GM12878 (cell line): ENCODE results near the gene TMEM17. TPM values are rescaled to one million over a fixed set of nuclear protein-coding genes. Genes with fewer than 3 reads are reported as not detected.

Experiments
- ATAC-seq: fragments of 200-7000 bp; cut with Tn5 transposase; 3 replicates; pipeline ENCODE4 v1.9.1; 2020; ENCODE audit warnings: mild to moderate bottlenecking, moderate library complexity
- BruUV-seq: library from RNA; stranded (reverse); fragments of 400-500 nt; replicated peaks from 2 replicates; lab custom pipeline; 2021; lab: Mats Ljungman, UMichigan
- CTCF ChIA-PET: fragments of 300-600 bp; sonication (Branson Sonifier 250); formaldehyde crosslinking; extraction: SDS; loops from one replicate; lab custom pipeline; 2021; ENCODE audit warnings: inconsistent platforms; lab: Yijun Ruan, JAX
- POLR2A ChIA-PET: fragments of 350-600 bp; formaldehyde crosslinking; extraction: SDS; loops from one replicate; lab custom pipeline; 2021; ENCODE audit warnings: inconsistent platforms; lab: Charles Lee
- RAD21 ChIA-PET: fragments of 300-600 bp; sonication (Branson Sonifier 250); formaldehyde crosslinking; loops from one replicate; lab custom pipeline; 2023; ENCODE audit warnings: antibody characterized with exemption; ENCODE audit not compliant: unreplicated experiment; lab: Charles Lee
- SMC1A ChIA-PET: fragments of 300-600 bp; sonication (Branson Sonifier 250); formaldehyde crosslinking; loops from one replicate; lab custom pipeline; 2023; ENCODE audit not compliant: unreplicated experiment, uncharacterized antibody; lab: Charles Lee
- DNase-seq: peaks from one replicate; pipeline ENCODE4 v3.0.0-alpha.2; 2011; ENCODE audit warnings: low read depth, low spot score
- FAIRE-seq: peaks from 3 replicates; lab custom pipeline; 2011; peaks lifted over from hg19 to GRCh38; lab: Jason Lieb, UNC
- H2AFZ ChIP-seq: 2 replicates; pipeline ENCODE4 v1.6.0; 2011; ENCODE audit warnings: low read depth, low read length, control low read depth; ENCODE audit not compliant: control insufficient read depth
- H3K27ac ChIP-seq: 2 replicates; pipeline ENCODE4 v1.5.1; 2011; ENCODE audit warnings: control low read depth; ENCODE audit not compliant: control insufficient read depth, insufficient read depth
- H3K27me3 ChIP-seq, 2 experiments: replicated peaks in 1 of 2; 2 replicates each; pipeline versions ENCODE4 v1.6.0 to v1.6.1; 2011; ENCODE audit warnings: low read length in 1 of 2; ENCODE audit not compliant: control insufficient read depth in 2 of 2, insufficient read depth in 2 of 2
- H3K36me3 ChIP-seq, 2 experiments: 2 replicates each; pipeline ENCODE4 v1.5.1; 2011; ENCODE audit warnings: low read length in 1 of 2; ENCODE audit not compliant: control insufficient read depth in 2 of 2, insufficient read depth in 2 of 2
- H3K4me1 ChIP-seq: 2 replicates; pipeline ENCODE4 v1.6.1; 2011; ENCODE audit warnings: mild to moderate bottlenecking, low read length, moderate library complexity, mixed read lengths; ENCODE audit not compliant: control insufficient read depth, insufficient read depth
- H3K4me2 ChIP-seq: 2 replicates; pipeline ENCODE4 v1.6.0; 2011; ENCODE audit warnings: control low read depth; ENCODE audit not compliant: control insufficient read depth, insufficient read depth
- H3K4me3 ChIP-seq: fragments of 200-600 bp; sonication (generic); 2 replicates; pipeline ENCODE4 v1.5.1; 2016
- H3K79me2 ChIP-seq: 2 replicates; pipeline ENCODE4 v1.6.0; 2011; ENCODE audit warnings: low read length; ENCODE audit not compliant: control insufficient read depth, insufficient read depth
- H3K9ac ChIP-seq: 2 replicates; pipeline ENCODE4 v1.8.0; 2011; ENCODE audit warnings: low read length, control low read depth, mixed read lengths; ENCODE audit not compliant: control insufficient read depth, insufficient read depth
- H3K9me3 ChIP-seq: replicated peaks from 3 replicates; pipeline ENCODE4 v1.5.1; 2011; ENCODE audit warnings: mild to moderate bottlenecking, low read length; ENCODE audit not compliant: control insufficient read depth, insufficient read depth
- H4K20me1 ChIP-seq: 2 replicates; pipeline ENCODE4 v1.6.0; 2011; ENCODE audit not compliant: control insufficient read depth, insufficient read depth
- HCFC1 ChIP-seq: fragments of 150-350 bp; IDR thresholded peaks from 2 replicates; pipeline ENCODE4 v1.6.1; 2014; ENCODE audit warnings: low read length
- IKZF1 ChIP-seq: fragments of 450-650 bp; conservative IDR thresholded peaks from 2 replicates; pipeline ENCODE4 v1.6.1; 2017; ENCODE audit warnings: antibody characterized with exemption, mild to moderate bottlenecking
- NFIC ChIP-seq: IDR thresholded peaks from 2 replicates; pipeline ENCODE4 v1.6.1; 2012; ENCODE audit warnings: low read depth, mild to moderate bottlenecking, inconsistent platforms, low read length, moderate library complexity
- NFYB ChIP-seq: IDR thresholded peaks from 2 replicates; pipeline ENCODE4 v1.6.1; 2011; ENCODE audit warnings: low read depth, mild to moderate bottlenecking, low read length, improper control_type of control experiment, moderate library complexity; ENCODE audit not compliant: insufficient read depth
- PAX8 ChIP-seq: fragments of 450-650 bp; IDR thresholded peaks from 2 replicates; pipeline ENCODE4 v1.6.1; 2017; ENCODE audit warnings: mild to moderate bottlenecking, moderate library complexity
- POU2F2 ChIP-seq: IDR thresholded peaks from 3 replicates; pipeline ENCODE4 v1.6.1; 2011; ENCODE audit warnings: low read depth, mild to moderate bottlenecking, low read length, borderline replicate concordance
- TARDBP ChIP-seq: IDR thresholded peaks from 2 replicates; pipeline ENCODE4 v1.6.1; 2016; ENCODE audit warnings: borderline replicate concordance
- WGBS: methylation state at CpG from one replicate; pipeline ENCODE4 v1.1.6; 2016; ENCODE audit warnings: low lambda C conversion rate; ENCODE audit not compliant: insufficient replicate concordance, insufficient coverage; ENCODE audit errors: missing lambda C conversion rate; 5-methylcytosine and 5-hydroxymethylcytosine counted together
- in situ Hi-C: fragments of 300-500 bp; cut with MboI; formaldehyde crosslinking; loops from 9 replicates; pipeline ENCODE4 v1.14.3; 2018; ENCODE audit warnings: mixed read lengths
- intact Hi-C: fragments of 100-400 bp; cut with micrococcal nuclease; formaldehyde crosslinking; loops from one replicate; pipeline ENCODE4 v1.14.2; 2022; ENCODE audit not compliant: unreplicated experiment
- polyA plus RNA-seq, 11 experiments: library from polyadenylated mRNA; depleted of rRNA in 4 of 11; unstranded in 6 of 11; stranded (reverse) in 5 of 11; fragments of >200 nt; fragmentation: Nextera tagmentation in 4 of 11; fragmentation: Illumina TruSeq in 1 of 11; extraction: Ambion mirVana in 4 of 11; extraction: Trizol in 1 of 11; gene quantifications; 1 replicate in 1 of 11; 2 replicates in 10 of 11; pipeline versions ENCODE4 v1.2.1 to v1.2.3, GENCODE V29; 2011 to 2016; ENCODE audit warnings: inconsistent platforms in 2 of 11, missing spikeins in 2 of 11, low read depth in 1 of 11
- total RNA-seq, 4 experiments: library from RNA; depleted of rRNA in 3 of 4; stranded (reverse); fragments of >200 nt in 3 of 4; fragmentation: Illumina TruSeq in 1 of 4; extraction: Trizol in 1 of 4; gene quantifications; 2 replicates each; pipeline versions ENCODE4 v1.2.1 to v1.2.3, GENCODE V29; 2013 to 2021
- TF ChIP-seq, protein P1 (sequence below): IDR thresholded peaks from 2 replicates; pipeline ENCODE4 v1.6.1; 2012; ENCODE audit warnings: low read depth, low read length, improper control_type of control experiment

TMEM17 gene
- total and polyA plus RNA-seq, 10 of the 15 experiments (the other 5 are each of a cell fraction or from before 2014, with no cell fraction given): 0.87 to 2.6 (median 1.4) TPM

DNA sequence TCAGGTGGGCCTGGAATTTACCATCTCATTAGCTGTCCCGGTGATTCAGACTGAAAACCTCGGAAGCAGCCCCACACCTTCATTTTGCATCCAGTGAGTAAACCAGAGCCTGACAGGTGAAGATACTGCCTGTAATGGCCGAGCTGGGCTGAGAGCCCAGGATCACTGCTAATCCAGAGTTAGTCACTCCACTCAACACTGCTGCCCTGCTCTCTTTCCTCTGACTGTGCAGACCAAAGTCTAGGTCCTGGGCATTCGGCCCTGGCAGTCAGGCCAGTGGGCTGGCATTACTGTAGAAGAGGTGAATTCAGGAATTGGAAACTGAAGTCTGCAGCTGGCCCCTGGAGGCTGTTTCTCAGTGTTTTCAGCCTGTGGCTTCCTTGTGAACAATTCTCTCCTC, 44.3 kb downstream of the TMEM17 start:
- no peaks in the 10 kb centered on the region for H3K79me2 ChIP-seq
- H3K4me1 ChIP-seq: no peaks in the 10 kb centered on the region
- ChIA-PET CTCF (interaction anchor here (0.6 to 11.6 kb wide), 2 partner anchors 314 to 824 kb away, joined by 3 to 249 read pairs; no protein-coding TSS in a partner anchor), POLR2A (no interaction called here), RAD21 (interaction anchor here (8.9 kb wide), 1 partner anchor 311 kb away, joined by 183 read pairs; no protein-coding TSS in a partner anchor)
- no peak overlapping the region for H3K4me2 ChIP-seq
- H4K20me1 ChIP-seq: no peaks in the 10 kb centered on the region
- TF ChIP-seq IKZF1 (no peak), POU2F2 (no peak), NFIC (no peak), NFYB (no peak), PAX8 (no peak), TARDBP (no peak), HCFC1 (no peak)
- TF ChIP-seq, protein P1, sequence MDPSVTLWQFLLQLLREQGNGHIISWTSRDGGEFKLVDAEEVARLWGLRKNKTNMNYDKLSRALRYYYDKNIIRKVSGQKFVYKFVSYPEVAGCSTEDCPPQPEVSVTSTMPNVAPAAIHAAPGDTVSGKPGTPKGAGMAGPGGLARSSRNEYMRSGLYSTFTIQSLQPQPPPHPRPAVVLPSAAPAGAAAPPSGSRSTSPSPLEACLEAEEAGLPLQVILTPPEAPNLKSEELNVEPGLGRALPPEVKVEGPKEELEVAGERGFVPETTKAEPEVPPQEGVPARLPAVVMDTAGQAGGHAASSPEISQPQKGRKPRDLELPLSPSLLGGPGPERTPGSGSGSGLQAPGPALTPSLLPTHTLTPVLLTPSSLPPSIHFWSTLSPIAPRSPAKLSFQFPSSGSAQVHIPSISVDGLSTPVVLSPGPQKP: no peak
- TF ChIP-seq, all 136 proteins: peak for 0
- H3K9me3 ChIP-seq: no peaks in the 10 kb centered on the region
- no peaks in the 10 kb centered on the region for H3K36me3 ChIP-seq
- no peak overlapping the region for H3K9ac ChIP-seq
- DNase-seq: no peak
- in situ Hi-C loops (loop anchor here (25.0 kb wide), 1 partner anchor 1026 kb away; no protein-coding TSS in a partner anchor), intact Hi-C loops (loop anchor here (5.0 kb wide), 1 partner anchor 726 kb away; no protein-coding TSS in a partner anchor)
- H3K4me3 ChIP-seq: no peak overlapping the region
- no peak overlapping the region for H3K27ac ChIP-seq
- SMC1A ChIA-PET: interaction anchor here (0.6 to 11.7 kb wide), 5 partner anchors 17 to 1439 kb away, joined by 3 to 201 read pairs (median 4); no protein-coding TSS in a partner anchor
- 83% methylated on average over 4 of the region's 4 CpGs for WGBS
- H3K27me3 ChIP-seq: no peaks in the 10 kb centered on the region
- H2AFZ ChIP-seq: no peak overlapping the region
- no peak for FAIRE-seq
- ATAC-seq: no peak
- no TSS peak for BruUV-seq
